ENCODE data around the gene RHEX. TPM values are rescaled to one million over a fixed set of nuclear protein-coding genes. Genes with fewer than 3 reads are reported as not detected.

The RHEX gene
- total RNA-seq, 1 donor from 2014 or later = not detected

DNA sequence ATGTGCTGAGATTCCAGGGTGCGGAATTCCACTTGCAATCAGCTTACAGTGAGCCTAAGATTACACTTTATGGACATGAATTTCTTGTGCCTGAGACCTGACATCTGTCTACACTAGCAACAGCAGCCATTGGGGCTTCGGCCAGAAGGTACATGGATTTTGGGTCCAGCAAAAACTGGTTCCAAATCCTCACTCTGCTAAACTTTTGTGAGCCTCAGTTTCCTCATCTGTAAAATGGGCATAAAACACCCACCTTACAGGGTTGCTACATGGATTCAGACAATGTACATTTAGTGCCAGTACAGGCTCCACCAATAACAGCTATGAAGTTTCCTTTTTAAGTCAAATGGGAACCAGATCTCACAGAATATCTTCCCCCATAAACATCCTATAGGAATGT, 30.8 kb downstream of the RHEX start:
- intact Hi-C loops (cut with micrococcal nuclease) = no loop called here

DNA sequence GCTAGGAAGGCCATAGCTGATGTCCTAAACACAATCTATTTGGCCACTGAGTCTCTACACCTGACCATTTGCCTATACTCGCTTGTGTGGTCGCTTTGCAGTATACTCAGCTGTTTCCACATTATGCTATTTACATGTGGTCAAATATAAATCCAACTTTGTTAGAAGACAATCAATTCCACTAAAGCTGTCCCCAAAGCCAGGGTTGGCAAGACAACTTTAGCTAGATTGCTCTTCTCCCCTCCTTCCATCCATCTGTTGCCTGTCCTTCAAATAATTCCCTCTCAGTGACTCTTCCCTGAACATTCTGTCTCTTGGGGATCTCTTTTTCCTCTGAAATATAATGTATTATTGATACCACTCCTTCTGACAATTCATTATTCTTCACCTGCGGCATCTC, 34.1 kb downstream of the RHEX start:
- intact Hi-C loops (cut with micrococcal nuclease) = no loop called here

DNA sequence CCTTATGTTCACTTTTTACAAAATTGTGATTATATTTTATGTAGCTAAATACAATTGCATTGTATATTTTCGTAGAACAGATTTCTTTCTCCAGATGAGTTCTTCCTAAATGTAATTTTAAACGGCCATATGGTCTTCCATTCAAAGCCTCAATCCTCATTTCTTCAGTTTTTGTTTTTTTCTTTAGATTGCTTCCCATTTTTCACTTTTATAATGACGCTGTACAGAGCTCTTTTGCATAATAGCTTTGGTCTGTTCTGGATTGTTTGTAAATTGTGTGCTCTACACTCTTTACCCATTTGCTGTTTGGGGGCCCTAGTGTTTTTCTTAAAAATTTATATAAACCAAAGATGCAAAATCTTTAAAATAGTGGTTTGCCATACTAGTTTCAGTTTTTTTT, 36.4 kb downstream of the RHEX start:
- intact Hi-C loops (cut with micrococcal nuclease) = no loop called here

DNA sequence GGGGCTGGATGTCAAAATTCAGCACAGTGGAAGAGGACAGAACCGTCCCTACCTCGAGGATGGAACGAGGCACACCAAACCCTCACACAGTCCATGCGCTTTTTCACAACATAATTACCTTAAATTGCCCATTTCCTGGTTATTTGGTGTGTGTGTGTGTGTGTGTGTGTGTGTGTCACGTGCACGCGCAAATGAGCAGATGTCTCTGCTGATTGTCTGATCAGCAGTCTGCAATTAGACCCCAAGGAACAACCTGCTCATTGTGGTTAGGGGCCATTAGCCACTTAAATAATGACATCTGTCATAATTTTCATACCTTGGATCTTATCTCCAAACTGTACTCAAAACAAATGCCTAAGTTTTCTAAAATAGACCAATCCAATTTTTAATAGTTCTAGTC, 41.1 kb downstream of the RHEX start:
- intact Hi-C loops (cut with micrococcal nuclease) = no loop called here

DNA sequence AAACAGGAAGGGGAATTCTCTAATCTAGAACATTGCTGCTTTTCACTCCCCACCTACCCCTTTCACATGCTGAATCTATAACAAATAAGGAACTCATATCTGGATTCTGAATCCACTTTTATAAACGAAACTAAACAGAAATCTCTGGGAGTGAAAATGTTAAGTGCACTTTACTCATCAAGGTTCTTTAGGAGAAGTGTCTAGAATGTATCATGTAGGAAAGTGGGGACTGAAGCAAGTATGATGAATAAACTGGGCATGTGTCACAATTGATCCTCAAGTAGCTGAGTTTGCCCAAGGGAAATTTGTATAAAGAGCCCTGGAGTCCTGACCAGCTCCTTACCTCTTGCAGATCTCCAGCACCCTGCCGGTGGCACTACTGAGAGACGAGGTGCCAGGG, 44.4 kb downstream of the RHEX start:
- intact Hi-C loops (cut with micrococcal nuclease) = no loop called here

DNA sequence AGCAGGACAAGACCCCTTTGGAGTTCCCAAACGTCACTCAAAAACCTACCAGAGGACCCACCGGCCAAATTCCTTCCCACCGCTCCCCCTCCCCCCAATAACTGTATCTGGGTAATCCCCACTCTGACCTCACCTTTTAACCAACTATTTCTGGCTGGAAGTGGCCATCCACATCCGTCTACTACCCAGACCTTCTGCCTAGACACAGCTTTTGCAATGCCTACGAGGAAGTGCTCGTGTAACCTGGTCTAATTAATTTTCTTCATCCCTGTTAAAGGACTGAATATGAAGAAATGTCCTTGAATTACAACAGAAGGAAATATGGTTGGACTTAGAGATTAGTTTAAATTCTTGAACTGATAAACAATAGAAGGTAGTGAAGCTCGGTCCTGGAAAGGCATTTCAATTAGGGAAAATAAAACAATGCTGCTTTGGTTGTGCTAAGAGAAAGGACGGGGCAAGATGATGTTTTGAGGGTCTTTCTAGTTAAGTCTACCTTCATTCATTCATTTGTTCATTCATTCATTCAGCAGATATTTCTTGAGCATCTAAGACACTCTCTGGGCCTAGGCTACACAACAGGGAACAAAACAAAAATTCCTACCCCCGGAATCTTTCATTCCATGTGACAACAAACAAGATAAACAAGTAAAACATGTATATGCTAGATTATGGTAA, 45.4 kb downstream of the RHEX start:
- intact Hi-C loops (cut with micrococcal nuclease) = no loop called here

DNA sequence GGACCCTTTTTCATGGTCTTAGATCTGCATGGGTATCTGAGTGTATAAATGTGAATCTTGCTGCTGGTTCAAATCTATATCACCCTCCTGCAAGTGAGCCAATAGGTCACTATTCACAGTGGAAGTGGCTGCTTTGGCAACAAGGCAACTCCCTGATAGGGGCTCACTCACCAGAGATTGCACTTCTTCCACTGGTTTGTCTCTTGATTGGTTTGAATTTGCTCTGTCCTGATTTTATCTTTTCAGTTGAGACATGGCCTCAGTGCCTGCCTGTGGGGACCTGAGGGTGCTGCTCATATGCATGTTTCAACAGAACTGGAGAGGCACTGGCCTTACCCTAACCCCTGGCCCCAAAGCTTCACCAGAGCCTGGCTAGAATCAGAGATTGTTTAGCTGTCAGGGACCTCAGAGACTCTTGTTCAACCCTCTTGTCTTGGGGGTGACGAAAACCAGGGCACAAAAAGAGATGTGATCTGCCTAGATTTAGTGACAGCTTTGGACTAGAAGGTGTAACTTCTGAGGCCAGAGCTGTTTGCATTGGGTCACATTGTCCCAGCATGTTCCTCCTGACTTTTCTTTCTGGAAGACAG, 47.3 kb downstream of the RHEX start:
- intact Hi-C loops (cut with micrococcal nuclease) = no loop called here

DNA sequence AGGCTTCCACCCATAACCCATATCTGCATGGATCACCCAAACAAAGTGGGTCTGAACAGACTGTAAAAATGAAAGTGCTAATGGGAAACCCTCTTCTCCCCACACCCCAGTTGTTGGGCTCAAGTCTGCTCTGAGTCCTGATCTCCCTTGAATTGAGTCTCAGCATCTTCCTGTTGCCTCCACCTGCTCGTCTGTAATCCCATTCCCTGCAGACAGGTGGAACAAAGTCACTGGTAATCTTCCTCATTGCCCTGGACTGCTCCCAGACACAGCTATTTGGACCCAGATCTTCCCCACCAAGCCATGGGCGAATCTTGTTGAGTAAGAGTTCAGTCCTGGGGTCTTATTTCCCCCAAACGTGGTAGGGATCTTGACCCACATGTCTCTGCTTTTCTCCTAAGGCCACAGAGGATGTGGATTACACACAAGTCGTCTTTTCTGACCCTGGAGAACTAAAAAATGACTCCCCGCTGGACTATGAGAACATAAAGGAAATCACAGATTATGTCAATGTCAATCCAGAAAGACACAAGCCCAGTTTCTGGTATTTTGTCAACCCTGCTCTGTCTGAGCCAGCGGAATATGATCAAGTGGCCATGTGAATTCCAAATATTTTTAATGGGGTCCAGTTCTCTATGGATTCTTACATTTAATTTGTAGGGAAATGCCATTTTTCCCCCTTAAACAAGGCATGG, 48.5 kb downstream of the RHEX start:
- intact Hi-C loops (cut with micrococcal nuclease) = no loop called here

DNA sequence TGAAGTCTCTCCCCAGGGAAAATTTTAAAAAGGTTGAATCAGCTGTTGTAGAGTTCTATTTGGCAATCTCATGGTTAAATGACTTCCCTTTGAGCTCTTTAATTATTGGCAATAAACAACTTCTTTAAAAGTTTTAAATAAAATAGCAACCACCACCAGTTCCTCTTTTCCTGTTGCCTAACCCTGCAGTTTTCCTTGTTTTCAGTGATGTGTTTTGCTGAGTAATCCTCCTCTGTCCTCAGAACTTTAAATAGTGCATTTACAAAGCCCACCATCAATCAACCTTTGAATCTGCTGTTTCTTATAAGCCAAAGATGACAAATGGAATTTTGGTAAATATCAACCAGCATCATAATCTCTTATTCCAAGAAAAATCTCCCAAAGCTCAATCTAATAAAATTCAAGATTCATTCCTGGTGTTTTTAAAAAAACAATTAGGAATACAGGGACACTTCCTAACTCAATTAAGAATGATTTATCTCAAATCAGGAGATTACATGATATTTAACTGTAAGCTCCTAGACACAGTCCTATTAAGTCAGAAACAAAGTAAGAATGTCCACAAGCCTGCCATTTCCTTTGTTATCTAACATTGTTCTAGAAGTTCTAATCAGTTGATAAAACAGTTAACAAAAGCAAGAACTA, 49.4 kb downstream of the RHEX start:
- intact Hi-C loops (cut with micrococcal nuclease) = no loop called here

DNA sequence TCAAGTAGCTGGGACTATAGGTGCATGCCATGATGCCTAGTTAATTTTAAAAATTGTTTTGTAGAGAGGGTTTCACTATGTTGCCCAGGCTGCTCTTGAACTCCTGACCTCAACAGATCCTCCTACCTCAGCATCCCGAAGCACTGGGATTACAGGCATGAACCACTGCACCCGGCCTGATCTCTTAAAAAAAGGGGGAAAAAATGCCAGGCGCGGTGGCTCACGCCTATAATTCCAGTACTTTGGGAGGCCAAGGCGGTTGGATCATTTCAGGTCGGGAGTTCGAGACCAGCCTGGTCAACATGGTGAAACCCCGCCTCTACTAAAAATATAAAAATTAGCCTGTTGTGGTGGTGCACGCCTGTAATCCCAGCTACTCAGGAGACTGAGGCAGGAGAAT, 51.0 kb downstream of the RHEX start:
- intact Hi-C loops (cut with micrococcal nuclease) = no loop called here

DNA sequence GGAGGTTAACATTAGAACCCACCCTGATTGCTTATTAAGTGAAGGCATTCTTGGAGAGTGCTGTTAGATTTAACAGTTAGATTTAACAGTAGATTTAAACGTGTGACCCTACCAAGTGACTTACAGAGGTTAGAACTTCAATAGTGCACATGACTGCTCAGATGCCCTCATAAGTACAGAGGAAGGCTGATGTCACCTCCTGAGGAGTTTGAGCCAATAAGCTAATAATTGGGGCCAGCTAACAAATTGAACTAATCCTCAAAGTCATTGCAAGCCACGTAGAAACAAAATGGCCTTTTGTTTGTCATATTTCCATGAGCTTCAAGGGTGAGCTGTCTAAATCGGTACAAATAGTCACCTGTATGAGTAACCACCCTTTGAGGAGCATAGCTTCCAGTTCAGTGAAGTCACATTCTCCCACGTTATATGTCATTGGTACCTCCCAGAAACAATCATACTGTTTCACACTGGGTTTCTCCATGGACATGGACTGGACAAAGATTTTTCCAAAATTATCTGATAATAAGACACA, 52.6 kb downstream of the RHEX start:
- intact Hi-C loops (cut with micrococcal nuclease) = no loop called here

DNA sequence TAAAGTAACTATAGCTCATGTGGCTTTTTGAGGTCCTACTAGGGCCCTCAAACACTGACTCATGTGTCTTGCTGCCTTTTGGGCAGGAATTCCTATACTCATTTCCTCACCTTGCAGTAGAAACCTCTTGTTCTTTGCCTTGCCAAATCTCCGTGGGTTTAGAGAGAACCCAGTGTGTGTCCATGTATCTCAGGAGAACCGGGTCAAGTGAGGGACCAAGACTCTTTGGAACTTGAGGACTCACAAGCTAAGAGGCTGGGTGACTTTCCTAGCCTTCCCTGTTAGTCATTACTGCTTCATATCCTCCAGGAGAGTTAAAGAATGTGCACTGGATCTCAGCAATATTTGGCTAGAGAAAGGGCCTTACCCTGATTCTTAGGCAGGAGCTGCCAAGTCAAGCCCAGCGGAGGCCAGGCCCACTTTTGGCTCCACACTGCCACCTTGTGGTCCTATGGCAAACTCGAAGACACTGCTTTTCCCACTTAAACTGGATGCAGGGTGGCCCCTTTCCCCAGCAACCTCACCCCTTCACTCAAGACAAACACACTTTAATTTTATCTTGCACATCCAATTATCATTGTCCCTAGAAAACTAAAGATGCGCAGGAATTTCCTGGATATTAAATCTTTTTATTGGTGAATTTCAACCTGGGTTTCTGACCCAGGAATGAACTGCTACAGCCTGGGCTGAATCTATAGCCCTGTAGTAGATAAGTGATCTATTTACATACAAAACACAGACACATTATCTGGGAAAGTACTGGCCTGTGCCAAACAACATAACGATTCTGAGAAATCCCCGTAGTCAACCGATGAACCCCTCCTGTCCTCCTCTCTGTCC, 53.6 kb downstream of the RHEX start:
- intact Hi-C loops (cut with micrococcal nuclease) = loop anchor here (1.0 to 2.0 kb wide), 5 partner anchors 76 to 315 kb away; no protein-coding TSS in a partner anchor

DNA sequence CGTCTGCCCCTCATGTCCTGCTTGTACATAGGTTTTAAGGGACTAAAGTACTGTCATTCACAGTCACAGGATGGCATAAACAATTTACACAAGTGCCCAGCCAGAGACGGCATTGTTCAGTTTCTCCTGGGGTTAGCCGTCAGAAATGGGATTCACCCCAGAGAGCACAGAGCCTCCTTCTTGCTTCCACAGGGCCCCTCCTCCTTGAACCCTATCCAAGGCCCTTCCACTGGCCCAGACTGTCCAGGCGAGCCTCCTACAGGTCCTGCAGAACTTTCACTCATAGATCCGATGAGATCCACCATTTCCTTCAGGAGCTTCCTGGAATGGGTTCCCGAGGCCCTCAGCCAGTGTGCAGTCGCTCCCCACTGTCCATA, 54.2 kb downstream of the RHEX start:
- intact Hi-C loops (cut with micrococcal nuclease) = loop anchor here (2.0 kb wide), 1 partner anchor 130 kb away; no protein-coding TSS in a partner anchor

DNA sequence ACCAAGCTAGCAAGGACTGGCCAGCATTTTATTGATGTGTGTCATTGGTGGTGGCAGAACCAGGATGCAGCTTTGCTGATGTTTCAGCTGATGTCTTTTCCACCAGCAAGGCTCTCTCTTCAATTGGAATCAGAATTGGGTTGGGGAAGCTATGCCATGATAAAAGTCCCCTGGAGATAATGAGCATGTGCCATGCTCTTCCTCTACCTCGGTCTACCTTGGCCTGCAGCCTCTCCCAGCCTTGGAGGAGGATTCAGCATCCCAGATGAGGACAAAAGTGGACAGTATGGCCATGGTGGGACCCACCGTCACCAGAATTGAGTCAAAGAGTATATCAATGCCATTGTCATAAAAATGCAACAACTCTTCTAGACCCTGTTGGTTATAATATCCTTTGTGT, 55.7 kb downstream of the RHEX start:
- intact Hi-C loops (cut with micrococcal nuclease) = no loop called here

DNA sequence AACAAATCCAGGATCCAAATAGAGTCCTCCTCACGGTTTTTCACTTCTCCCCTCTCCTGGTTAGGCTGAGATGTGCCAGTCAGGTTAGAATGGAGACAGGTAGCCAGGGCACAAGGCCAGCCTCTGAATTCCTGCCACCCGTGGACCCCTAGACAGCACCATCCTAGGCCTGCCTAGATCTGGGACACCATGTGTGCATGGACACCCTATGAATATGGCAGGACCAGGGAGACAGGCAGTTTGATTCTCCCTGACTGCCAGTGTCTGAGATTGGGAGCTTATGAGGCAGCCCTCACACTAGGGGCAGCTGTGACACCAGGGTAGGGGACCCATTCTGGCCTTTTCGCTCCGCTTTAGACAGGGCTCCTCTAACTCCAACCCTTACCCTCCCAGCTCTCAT, 56.7 kb downstream of the RHEX start:
- intact Hi-C loops (cut with micrococcal nuclease) = no loop called here

DNA sequence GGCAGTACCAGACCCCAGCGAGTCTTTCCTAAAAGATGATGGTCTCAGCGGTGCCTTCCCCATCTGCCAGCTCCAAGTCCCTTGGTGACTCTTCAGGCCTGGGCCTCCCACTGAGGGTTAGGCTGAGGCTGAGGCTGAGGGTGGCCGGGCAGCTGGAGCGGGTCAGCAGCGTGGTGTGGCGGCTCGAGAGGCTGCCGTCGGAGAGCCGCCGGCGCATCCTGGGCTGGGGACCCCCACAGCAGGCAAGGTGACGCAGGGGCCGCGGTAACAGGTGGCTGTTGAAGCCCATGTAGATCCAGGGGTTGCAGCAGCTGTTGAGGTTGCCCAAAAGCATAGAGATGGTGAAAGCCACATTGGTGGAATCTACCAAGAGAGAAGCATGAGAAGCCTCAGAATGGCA, 57.2 kb downstream of the RHEX start:
- intact Hi-C loops (cut with micrococcal nuclease) = no loop called here

DNA sequence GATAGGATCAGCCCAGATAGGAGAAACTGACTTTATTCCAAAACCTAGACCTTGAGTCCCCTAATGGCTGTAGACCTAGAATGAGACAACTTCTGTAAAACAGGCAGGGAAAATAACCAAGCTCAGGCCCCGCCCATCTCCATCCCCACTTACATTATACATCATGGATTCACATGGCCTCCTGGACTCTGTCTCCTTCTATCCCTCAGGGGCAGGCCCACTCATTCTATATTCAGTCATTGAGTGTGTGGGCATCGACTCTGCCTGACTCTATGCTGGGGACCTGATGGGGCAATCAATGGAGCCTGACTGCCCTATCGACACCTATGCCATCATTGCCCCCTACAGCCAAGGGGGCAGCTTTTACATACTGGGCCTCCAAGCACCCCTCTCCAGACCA, 57.8 kb downstream of the RHEX start:
- intact Hi-C loops (cut with micrococcal nuclease) = no loop called here

DNA sequence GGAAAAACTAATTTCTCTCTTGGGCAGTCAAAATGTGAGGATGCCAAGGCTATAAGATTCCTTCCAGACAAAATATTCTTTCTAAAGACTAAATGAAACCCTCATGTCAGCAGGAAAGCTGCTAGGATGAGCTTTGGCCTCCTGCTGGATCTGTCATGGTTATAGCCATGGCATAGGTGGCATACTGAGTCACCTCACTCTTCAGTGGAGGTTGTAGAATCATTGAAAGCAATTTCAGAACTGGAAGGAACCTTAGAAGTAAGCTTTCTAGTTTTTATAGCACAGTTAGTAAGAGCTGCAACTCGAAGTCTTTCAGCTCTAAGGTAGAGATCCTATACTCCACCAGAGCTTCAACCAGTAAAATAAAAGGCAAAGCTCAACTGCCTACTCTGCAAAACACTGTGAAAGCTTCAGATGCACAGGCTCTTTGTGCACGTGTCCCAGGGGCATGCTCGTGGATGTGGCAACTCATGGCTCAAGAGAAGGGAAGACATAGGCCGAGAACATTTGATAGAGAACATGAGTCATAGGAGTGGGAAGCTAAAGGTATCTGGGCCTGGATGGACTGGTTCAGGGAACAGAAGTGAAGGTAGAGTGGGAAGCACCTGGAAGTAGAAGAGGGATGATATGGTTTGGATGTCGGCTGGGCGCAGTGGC, 58.4 kb downstream of the RHEX start:
- intact Hi-C loops (cut with micrococcal nuclease) = no loop called here

DNA sequence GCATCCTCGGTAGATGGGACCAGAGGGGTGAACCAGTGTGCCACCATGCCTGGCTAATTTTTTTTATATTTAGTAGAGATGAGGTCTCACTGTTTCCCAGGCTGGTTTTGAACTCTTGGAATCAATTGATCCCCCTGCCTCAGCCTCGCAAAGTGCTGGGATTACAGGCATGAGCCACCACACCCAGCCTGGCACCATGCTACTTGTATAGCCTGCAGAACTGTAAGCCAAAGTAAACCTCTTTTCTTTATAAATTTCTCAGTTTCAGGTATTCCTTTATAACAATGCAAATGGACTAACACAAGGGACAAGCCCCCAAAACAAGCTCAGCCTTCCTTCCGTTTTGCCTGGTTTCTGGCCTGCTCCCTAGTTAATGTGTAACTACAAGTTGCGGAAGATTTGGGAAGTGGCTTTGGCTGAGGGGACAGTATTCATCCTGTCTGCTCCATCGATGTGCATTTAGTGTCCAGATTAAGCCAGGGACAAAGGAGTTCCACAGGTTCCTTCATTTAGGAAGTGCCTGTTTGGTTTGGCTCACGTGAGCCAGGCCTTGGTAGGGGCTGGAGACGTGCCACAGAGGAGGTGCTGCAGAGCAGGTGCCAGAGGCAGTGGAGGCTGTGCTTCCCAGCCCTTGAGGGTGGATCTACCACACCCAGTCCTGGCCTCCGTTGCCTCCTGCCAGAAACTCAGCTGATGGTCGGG, 59.8 kb downstream of the RHEX start:
- intact Hi-C loops (cut with micrococcal nuclease) = no loop called here
